Activated CD4-positive, alpha-beta T cell treated with anti-CD3 and anti-CD28 coated beads, Interleukin-2, Interleukin-4, amounts not matched to agents 100 ng/mL and 50 ng/mL, durations not matched to agents 16 hours and 8 hours (primary cell): ENCODE measurements around the gene LRRC49.
"Not testable (repeated sequence)": the region's sequence is repeated elsewhere in the genome, so short reads cannot be mapped to it uniquely, and the experiment has no call there.

Source experiments
- DNase-seq: peaks from one replicate; pipeline ENCODE4 v3.0.0-alpha.2; 2020; ENCODE audit warnings: low spot score

LRRC49 gene

DNA sequence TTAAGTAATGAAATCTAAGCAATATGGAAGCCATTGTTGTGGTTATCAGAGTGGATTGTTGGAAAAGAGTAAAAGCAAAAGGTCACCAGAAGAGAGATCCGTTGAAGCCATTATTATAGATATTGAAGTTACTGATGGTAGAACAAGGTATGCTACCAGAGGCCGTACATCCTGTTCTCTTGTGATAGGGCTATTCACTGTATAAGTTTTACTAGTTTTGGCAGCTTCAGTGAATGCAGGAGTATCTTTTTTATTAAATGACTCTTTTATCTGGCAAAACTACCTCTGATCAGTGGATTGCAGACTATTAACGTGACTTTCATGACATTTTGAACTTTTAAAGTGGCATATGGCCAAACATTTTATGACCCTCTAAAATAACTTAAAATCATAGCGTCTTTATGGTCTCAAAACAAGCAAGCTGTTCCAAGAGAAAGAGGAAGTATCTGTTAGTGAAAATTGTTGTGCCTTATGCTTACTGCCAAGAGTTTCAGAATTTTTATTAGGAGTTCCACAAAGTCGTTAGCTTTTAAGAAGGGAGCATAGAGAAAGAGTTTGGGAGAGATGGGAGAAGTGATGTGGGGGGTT, 102.9 kb downstream of the LRRC49 start:
- DNase-seq = no peak

DNA sequence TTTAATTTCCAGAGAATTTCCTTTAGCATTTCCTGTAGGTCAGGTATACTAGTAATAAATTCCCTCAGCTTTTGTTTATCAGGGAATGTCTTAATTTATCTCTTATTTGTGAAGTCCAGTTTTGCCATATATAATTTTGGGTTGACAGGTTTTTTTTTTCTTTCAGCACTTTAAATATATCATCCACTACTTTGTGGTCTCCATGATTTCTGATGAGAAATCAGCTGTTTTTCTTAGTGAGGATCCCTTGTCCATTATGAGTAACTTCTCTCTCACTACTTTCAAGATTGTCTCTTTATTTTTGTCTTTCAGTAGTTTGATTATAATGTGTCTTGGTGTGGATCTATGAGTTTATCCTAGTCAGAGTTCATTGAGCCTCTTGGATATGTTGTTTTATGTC, 105.7 kb downstream of the LRRC49 start:
- no peak for DNase-seq

DNA sequence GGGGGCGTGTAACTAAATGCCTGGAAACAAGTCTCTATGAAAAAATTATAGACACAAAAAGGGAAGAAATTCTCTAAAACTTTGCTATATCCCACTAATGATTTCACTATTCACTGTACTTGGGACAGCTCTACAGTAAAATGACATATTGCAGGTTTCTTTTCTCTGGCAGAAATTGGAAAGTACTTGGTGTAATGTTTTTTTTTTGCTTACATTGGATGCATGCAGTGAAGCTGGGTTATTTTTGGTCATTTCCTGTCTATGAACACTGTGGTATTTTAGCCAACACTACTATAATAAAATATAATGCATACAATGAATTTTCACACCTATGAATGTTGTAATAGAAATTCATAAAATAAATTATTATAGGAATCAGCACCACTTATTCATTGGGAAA, 109.7 kb downstream of the LRRC49 start:
- DNase-seq = no peak

DNA sequence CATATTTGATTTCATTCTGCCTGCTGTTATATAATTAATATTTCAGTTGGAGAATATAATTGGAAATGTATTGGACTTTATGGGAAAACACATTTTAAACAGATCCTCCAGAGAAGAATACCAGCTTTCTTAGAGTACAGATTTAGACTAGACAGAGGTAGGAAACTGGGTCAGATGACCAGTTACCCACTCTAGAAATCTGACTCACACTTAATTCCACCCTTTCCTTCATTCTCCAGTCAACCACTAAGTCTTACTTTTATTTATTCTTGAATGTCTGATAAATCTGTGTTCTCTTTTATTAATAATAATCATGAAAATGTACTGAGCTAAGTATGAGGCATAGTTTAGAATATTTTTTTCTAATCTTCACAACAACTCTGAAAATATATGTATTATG, 110.7 kb downstream of the LRRC49 start:
- no peak for DNase-seq

DNA sequence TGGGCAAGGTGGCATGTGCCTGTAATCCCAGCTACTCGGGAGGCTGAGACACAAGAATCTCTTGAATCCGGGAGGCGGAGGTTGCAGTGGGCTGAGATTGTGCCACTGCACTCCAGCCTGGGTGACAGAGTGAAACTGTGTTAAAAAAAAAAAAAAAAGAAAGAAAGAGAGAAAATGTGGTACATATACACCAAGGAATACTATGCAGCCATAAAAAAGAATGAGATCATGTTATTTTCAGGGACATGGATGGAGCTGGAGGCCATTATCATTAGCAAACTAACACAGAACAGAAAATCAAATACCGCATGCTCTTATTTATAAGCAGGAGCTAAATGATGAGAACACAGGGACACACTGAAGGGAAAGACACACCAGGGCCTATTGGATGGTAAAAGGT, 111.9 kb downstream of the LRRC49 start:
- DNase-seq = not testable (repeated sequence)

DNA sequence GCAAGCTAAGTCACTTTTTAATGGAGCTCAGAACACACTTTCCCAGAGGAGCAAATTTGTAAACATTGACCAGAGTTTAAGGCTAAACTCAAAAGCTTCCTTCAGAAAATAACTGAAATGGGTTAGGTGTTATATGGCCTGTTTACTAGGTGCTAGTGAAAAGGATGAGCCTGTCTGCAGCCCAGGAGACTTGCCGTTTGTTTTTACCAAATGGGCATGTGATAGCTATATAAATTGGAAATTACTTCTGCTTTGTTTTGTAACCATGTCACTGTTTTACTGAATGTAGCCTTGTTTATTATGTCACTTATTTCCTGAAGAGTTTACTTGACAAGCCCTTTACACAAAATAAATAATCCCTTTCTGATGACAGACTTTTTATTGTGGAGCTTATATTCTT, 113.3 kb downstream of the LRRC49 start:
- no peak for DNase-seq

DNA sequence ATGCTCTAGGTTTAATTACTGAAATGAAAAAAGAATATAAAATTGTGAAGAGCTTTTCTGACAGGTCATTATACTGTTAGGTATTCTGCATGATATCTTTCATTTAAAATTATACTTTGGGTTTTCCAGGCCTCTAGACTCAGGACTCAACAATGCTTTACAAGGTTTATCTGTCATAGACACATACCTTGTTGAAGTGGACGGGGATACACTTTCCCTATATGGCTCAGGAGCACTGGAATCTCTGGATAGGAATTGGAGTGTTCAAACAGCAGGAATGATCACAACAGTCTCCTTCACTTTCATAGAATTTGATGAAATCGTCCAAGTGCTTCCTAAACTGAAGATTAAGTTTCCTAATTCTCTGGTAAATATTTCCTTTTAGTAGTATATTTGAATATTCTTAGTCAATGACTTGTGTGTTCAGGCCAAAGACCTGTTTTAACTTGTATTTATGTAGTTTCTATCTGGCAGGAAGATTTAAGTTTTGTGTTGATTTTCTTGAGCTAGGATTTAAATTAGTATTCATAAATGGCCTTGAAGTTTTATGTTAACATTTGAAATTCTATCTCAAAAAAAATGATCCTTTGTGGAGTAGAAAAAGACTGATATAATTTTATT, 115.7 kb downstream of the LRRC49 start:
- DNase-seq = no peak

DNA sequence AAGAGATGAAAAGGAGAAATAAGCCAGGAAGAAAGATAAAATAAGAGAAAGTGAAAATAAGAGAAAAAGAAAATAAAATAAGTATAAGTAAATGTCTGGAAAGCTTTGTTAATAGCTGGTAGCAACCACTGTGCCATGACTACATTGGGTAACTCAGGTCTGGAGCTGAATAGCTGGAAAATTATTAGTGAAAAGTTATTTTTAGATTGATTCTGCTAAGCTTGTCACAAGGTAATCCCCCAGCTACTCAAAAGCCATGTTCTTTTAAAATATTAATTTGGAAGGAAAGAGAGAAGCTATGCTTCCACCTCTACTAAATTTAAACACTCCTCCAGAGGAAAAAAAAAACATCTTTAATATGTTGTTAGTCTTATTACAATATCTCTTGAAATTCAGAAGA, 117.8 kb downstream of the LRRC49 start:
- no peak for DNase-seq

DNA sequence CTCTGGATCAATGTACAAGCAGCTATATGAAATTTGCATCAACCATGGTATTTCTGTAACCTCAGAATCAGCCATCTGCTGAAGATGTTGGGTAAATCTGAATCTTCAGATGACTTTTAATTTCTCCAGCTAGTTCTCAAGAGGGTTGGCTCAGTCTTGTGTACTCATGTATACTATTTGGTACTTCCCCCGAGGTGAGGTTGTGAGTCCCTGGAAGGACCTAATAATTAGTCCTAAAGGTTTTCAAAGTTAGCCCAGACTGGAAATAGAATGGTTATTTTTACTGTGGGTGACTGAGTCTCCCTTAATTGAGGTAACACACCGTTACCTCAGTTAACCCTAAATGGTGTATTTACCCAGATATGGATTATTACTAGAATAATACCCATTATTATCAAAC, 118.4 kb downstream of the LRRC49 start:
- no peak for DNase-seq

DNA sequence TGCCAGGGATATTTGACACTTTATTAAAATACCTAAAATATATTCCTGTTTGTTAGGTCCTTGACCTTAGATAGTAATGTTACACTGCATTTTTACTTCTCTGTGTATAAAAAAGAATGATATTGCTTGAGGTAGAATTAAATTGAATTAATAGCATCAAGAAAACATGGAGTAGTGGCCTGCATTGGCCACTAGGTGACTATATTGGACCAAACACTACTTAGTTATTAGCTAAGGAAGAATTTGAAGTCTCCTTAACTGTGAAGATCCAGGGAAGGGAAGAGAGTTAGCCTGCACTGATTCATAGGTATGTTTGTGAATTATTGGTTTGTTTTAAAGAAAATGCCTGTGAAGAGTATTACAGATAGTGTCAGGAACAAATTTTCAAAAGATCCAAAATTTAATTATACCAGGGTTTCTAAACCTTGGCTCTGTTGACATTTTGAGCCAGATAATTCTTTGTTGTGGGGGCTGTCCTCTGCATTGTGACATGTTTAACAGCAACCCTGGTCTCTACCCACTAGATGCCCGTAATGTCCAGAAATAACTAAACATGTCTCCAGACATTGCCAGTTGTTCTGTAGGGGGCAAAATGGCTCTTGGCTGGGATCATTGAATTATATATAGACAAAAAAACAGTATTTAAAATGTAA, 119.0 kb downstream of the LRRC49 start:
- DNase-seq = peak; percentile 2

DNA sequence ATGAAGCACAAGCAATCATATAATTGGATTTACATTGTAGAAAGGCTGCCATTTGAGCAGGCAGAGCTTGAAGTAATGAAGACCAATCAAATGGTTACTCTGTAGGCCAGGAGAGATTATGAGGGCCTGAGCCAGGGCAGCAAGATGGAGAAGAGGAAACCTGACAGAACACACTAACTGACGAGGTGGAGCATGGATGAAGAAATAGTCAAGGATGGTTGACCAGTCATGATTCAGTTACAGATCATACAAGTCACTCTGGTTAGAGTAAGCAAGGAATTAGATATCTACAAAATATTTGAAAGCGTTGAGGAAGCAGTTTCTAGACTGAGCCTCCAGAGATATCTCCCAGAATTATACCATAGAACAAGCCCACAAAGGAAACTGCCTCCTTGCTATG, 120.8 kb downstream of the LRRC49 start:
- no peak for DNase-seq

DNA sequence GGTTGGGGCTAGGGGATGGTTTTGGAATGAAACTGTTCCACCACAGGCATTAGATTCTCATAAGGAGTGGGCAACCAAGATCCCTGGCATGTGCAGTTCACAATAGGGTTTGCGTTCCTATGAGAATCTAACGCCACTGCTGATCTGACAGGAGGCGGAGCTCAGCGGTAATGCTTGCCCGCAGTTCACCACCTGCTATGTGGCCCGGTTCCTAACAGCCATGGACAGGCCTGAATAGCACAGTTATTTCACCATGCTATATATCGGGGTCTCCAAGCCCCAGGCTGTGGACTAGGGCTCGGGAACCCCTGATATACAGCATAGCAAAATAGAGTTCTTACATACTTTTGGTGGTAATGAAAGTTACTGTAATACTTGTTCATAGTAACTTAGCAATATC, 122.7 kb downstream of the LRRC49 start:
- no peak for DNase-seq

DNA sequence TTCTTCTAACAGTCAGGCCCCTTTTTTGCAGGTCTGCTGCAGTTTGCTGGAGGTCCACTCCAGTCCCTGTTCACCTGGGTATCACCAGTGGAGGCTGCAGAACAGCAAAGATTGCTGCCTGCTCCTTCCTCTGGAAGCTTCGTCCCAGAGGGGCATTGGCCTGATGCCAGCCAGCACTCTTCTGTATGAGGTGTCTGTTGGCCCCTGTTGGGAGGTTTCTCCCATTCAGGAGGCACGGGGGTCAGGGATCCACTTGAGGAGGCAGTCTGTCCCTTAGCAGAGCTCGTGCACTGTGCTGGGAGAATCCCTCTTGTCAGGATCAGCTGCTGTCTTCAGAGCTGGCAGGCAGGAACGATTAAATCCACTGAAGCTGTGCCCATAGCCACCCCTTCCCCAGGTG, 138.6 kb downstream of the LRRC49 start:
- not testable (repeated sequence) for DNase-seq

DNA sequence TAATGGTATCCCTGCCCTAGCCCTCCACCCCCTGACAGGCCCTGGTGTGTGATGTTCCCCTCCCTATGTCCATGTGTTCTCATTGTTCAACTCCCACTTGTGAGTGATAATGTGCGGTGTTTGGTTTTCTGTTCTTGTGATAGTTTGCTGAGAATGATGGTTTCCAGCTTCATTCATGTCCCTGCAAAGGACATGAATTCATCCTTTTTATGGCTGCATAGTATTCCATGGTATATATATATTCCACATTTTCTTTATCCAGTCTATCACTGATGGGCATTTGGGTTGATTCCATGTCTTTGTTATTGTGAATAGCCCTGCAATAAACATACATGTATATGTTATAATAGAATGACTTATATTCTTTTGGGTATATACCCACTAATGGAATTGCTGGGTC, 142.9 kb downstream of the LRRC49 start:
- not testable (repeated sequence) for DNase-seq

DNA sequence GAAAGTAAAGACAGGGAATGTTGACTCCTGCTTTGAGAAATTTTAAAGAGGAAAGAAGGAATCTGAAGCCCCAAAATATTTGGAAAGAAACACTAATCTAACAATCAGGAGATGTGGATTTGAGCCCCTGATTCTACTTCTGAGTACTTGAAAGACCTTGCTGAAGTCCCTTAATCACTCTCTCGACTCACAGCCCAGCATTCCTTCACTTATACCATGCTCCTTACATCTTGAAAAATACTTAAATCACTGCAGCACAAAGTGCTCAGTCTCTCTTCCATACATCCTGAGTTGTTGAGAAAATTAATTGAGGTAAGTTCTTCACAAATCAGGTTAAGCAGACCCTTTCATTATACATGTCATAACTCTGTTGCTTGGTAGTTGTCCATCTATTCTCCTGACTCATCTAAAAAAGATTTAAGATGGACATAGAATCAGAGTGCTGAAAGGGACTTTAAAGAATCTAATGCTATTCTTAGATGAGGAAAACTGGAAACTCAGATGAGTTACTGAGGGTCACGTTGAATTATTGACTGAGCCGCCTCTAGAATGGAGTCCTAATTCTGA, 149.8 kb downstream of the LRRC49 start:
- no peak for DNase-seq

DNA sequence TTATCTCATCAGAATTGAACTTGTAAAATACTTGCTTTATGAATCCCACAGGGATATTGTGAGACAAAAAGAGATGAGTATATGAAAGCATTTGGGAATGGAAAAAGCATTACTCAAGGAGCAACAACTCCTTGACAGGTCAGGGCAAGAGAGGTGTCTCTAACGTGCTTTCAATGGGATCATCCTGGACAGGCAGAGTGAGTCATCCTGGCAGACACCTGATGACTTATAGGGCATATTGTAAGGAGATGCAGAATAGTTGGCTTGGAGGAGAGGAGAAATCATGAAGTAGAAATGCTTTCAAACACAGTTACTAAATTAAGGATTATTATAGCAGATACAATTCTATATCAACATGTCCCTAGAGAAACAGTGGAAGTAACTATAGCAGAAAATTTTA, 150.7 kb downstream of the LRRC49 start:
- no peak for DNase-seq

DNA sequence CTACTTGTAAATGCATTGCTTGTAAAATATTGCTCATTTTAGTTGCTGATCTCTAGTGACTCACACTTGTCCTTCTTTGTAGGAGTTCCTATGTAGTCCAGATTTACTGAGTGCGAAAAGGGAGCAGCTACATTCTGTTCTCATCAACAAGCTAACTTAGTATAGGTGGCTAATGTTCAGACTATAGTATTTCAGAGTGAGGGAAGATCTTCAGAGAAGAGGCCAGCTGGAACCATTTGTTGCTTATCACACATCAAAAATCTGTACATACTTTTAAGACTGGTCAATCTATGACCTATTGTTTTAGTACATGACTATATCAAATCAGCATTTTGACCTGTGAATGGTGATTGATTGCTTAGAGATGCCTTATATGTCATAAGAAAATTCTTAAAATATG, 151.4 kb downstream of the LRRC49 start:
- no peak for DNase-seq

DNA sequence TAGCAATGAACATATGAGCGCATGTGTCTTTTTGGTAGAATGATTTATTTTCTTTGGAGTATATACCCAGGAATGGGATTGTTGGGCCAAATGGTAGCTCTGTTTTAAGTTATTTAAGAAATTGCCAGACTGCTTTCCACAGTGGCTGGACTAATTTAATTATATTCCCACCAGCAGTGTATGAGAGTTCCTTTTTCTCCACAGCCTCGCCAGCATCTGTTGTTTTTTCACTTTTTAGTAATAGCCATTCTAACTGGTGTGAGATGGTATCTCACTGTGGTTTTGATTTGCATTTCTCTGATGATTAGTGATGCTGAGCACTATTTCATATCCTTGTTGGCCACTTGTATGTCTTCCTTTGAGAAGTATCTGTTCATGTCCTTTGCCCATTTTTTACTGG, 153.5 kb downstream of the LRRC49 start:
- DNase-seq = not testable (repeated sequence)

DNA sequence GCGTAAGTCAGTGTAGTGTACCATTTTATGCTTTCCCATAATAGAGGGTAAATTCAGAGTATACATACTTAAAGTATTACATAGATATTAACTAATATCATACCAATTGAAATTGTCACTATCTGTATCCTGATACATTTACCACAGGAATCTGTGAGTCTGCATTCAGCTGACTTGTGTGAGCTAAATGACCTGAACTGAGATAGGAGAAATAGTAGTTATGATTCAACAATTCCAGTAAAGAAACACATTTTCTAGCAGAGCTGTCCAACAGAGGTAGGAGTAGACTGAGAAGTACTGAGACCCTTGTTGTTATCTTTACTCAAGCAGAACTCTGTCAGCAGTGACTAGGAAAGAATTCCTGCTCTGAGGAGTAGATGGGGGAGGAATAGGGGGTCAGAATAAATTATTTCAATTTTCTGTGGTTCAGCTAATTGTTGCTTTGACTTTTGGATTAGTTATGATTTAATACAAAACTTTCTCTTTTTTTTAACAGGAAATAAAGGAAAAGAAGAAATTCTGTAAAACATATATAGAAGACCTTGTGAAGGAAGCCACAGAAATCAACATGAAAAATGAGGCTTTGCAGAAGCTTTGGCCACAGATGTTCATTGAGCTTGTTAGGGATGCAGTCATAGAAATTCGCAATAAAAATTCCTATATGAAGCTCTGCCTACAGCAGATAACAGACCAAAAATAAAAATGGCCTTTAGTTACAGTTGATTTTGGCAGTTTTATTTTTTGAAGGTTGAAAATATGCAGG, 156.5 kb downstream of the LRRC49 start:
- DNase-seq = no peak

DNA sequence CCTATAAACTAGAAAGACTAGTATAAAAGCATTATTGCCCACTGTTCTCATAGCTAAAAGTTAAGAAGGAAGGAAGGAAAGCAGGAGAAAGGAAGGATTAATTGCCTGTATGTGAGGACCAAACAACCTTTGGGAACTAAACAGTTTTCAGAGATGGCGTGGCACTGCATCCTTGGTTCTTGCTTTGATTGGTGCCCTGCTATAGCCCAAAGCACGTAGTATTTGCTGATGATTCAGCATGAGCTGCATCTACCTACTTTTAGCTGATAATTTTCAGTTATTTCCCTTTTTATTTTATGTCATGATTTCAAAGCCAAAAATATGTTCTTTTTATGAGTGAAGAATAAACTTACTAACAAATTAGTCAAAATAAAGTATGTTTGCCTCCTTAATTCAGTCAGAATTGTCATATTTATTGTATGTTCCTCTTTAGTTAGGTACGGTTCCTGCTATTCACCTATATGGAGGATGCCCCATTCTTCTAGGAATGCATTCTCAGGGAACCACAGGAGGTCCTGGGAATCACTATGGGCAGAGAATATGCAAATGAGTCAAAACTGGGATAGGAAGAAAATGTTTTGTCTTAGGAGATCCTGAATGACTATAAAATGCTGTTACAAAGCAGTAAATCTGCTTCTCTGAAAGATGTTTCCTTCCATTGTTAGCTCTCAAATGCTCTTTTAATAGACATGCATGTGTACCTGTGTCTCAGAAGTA, 157.2 kb downstream of the LRRC49 start:
- no peak for DNase-seq

DNA sequence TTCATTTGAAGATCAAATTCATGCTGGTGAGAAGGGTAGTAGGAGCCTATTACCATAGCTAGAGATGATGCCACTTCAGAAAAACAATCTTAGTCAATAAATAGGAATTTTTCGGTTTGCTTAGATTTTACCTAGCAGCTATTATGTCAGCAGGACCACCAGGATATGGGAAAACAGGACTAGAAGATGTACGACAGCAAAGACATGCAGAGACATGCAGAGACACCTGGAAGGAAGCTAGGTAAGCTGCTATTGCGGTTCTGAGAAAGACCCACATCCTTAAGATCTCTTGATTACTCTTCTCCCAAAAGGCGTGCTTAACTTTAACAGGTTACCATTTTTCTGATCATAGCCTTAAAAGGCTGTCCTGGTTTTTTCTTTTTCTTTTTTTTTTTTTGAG, 157.8 kb downstream of the LRRC49 start:
- no peak for DNase-seq

DNA sequence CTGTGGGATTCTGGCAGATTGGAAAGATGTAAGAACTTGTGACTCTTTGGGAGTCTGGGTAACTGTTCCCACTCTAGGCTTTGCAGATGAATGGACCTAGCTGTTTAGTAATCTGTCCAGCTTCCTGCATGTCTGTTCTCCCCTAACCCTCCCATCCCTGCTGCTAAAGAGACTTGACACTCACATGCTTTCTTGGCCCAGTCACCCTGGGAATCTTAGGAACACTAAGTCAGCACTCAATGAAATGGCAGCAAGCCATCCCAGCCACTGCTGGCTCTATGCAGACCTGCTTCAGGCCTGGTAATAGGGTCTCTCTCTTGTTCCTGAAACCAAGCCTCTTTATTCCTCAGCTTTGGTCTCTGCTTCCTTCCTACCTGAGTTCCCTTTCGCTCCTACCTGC, 158.9 kb downstream of the LRRC49 start:
- DNase-seq = no peak
